GM18508 (cell line): ENCODE results near the gene RNF212.
"Not testable (repeated sequence)": the region's sequence is repeated elsewhere in the genome, so short reads cannot be mapped to it uniquely, and the experiment has no call there.

Source experiments
- ATAC-seq: cut with Tn5 transposase; IDR thresholded peaks from one replicate; pipeline ENCODE4 v1.9.1; 2021; ENCODE audit warnings: moderate number of reproducible peaks; ENCODE audit not compliant: insufficient read depth, unreplicated experiment

RNF212 gene

DNA sequence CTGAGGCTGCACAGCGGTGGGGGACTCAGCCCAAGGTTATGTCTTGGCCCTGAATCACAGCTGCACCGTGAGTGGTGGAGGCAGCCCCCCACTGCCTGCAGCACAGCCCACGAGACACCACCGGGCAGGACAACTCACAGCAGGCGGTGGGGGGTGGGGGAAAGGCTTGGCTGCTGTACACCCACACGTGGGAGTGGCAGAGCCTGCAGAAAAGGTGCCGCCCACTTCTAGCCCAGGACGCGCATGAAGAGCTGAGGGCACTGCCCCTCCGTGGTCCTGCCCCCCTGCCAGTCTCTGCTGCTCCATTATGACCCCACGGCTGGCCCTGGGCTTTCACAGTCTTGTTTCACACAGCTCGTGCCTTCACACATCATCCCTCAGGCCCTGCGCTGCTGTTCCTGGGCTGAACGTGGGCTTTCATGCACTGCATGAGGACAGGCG is 61.1 kb downstream of the RNF212 start:
- ATAC-seq = no peak

DNA sequence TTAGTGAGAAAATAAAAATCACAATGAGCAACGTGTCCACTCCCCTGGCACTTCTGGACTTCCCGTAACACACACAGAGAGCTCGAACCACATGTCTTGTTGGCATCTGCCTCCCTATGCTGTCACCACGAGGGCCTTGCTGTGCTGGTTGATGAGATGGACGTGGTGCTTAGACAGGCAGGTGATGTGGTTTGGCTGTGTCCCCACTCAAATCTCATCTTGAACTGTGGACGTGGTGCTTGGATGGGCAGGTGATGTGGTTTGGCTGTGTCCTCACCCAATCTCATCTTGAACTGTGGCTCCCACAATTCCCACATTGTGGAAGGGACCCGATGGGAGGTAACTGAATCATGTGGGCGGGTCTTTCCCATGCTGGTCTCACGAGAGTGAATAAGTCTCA is 61.9 kb downstream of the RNF212 start:
- ATAC-seq = no peak

DNA sequence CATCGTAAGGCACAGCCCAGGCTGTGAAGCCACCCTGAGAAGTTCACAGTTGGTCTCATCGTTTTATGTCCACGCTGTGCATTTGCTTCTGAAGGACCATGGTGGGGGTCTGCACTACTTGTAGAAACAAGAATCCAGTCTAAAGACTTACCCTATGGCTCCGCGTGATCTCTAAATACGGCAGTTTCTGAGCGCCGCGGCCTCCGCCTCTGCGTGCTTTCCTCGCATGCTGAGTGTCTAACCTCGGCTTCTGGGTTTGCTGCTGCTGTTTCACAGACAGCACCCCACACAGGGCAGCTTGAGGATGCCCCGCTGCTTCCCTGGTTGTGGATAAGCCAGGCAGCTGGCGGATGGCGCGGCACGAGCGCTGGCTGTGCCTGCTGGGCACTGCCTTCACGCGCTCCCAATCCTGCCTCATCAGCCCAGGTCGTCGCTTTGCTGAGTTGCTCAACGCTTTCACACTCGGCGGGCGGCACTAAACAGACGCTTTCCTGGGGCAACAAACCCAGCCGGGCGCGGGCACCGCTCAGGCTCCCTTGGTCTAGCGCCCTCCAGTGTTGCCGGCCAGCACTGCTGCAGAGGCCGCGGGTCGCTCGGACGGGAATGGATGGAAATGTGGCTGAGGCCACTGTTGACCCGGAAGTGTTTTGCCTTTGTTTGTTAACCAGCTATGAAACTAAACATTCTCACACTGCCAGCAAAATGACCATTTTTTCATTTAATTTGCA is 62.7 kb downstream of the RNF212 start:
- ATAC-seq = no peak

DNA sequence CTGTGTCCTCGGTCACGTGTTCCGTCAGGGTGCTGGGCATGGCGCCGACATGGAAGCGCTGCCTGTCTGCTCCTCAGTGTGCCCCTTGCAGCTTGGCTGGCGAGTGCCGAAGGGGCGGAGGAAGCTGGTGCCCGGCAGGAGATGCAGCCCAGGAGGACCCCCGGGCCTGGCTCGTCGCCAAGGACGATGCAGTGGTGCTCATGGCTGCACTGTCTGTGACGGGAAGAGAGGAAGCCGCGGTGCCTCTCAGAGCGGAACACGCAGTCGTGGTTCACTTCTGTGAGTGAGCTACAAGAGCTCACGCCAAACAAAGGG is 63.8 kb downstream of the RNF212 start:
- ATAC-seq = no peak

DNA sequence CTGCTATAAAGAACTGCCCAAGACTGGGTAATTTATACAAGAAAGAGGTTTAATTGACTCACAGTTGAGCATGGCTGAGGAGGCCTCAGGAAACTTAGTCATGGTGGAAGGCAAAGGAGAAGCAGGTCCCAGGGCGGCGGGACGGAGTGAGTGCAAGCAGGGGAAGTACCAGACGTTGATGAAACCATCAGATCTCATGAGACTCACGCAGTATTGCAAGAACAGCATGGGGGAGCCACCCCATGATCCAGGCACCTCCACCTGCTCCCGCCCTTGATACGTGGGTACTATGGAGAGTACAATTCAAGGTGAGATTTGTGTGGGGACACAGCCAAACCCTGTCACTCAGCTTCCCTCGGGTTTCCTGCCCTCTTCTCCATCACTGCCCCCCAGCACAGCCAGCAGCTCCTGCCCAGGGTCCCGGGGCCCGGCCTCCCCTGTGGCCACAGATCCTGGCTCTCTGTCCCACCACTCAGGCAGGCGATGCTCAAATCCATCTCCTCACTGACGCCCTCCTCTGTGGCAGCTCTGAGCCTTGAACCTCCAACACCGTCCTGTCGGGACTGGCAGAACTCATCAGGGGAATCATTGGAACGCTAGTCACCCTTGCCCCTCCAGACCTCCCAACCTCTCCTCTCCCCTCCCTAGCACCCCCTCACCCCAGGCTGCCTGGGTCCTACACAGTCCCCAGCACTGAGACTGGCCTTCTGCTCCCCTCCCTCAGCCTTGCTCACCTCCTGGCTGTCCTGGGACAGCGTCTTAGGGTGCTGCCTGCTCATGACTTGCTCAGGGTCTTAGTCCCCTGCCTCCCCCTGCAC is 64.4 kb downstream of the RNF212 start:
- no peak for ATAC-seq

DNA sequence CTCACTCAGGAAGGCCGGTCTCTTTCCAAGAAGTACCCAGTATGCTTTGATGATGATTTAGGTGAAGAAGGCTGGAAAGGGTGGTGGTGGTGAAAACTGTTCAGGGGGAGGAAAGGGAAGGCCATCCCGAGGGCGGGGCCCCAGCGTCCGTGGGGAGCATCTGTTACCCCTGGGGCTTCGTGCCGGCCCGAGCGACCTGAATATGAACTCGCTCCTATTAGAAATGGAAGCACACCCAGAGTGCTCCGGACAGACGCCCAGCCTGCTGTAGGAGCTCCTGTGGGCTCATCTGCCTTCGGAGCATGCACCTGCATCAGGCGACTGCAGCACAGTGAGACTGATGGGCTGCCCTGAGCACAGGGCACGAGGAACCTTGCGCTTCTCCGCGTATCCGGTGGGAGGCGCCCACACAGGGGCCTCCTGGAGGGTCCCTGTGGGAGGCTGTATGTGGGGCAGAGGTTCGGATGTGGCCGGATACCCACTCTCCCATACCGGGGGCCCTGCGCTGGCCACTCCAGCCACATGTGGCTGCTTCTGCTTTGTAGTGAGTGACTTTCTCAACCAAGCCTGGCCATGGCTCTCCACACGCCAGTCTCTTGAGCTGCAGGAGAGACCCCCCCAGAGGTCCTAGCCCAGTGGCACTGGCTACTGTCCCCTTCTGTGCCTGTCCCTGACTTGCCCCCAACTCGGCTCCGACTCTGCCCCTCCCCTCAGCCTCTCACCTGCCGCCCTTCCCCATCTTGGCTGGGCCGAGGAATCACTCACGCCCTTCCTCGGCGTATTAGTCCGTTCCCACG is 65.2 kb downstream of the RNF212 start:
- ATAC-seq = no peak

DNA sequence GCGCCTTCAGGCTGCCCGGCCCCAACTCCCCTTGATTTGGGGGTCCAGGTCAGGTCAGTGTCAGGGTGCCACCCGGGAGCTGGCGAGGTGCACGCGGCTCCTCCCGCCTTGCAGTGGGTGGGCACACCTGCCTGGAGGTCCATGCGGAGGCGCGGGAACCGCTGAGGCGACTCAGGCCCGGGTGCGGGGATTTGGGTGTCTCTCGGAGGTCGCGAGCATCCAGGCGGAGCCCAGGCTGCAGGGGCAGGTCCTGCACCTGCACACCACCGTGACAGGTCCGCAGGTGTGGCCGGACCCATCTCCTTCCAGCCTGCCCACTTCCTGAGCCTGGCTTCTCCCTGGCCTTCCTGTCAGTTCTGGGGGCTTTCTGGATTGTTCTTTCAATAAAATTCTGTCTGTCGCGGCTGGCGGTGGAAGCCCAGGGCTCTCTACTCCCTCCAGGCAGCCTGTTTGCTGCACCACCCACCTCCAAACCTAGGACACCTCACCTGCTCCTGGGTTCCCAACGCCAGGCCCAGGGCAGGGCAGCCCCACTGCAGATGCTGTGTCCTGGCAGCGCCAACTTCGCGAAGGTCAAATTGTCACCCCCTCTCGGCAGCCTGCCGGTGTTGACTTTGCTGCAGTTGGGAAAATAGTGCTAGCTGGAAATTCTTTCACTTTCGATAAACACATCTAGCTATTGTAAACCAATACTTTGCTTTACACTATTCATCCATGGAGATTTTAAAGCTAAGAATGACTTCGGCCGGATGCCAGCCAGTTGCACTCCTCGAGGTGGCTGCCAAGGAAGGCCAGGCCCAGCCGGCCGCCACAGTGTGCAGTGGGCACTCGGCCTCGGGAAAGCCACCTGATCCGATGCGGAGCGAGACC is 66.0 kb downstream of the RNF212 start:
- ATAC-seq = no peak

DNA sequence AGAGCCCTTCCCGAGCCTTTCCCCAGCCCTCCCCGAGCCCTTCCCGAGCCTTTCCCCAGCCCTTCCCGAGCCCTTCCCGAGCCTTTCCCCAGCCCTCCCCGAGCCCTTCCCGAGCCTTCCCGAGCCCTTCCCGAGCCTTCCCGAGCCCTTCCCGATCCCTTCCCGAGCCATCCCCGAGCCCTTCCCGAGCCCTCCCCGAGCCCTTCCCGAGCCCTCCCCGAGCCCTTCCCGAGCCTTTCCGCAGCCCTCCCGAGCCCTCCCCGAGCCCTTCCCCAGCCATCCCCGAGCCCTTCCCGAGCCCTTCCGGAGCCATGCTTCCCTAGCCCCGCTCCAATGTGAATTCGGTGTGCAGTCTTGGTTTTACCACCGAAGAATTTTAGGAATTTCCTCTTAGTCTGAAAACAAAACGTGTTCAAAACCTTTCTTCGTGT is 66.8 kb downstream of the RNF212 start:
- ATAC-seq = not testable (repeated sequence)

DNA sequence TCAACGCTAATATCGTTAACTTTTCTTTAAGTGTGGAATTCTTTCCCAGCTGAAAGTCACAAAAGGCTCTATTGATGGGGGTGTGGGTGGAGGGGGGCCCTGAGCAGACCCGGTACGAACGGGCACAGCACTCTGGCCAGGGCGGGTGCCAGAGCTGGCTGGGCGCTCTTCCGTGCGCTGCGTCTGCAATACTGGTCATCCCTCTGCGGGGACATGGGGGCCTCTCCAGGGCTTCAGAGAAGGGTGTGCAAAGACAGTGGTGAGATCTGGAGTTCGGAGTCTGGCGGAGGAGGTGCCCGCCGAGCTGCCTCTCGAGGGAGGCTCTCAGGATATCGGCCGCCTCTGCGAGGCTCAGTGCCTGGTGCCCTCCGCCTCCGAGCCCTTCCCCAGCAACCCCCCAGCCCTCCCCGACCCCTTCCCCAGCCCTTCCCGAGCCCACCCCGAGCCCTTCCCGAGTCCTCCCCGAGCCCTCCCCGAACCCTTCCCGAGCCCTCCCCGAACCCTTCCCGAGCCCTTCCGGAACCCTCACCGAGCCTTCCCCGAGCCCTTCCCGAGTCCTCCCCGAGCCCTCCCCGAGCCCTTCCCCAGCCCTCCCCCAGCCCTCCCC is 67.7 kb downstream of the RNF212 start:
- ATAC-seq = no peak

DNA sequence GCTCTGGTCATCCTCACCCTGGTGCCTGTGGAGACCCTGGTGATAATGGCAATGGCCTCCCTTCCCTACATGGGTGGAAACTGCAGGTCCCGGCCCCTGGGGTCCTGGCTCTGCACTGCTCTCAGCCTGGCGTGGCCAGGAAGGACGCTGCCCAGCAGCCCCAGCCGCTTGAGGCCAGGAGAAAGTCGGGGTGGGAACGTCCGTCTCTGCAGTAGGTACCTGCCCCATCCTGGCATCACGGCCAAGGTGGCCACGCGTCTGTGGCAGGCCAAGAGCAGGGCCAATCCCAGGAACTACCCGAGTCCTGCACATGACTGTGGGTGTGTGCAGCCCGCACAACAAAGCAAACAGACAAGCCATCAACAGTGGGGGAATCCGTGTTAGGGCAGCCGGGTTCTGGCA is 68.2 kb downstream of the RNF212 start:
- no peak for ATAC-seq

DNA sequence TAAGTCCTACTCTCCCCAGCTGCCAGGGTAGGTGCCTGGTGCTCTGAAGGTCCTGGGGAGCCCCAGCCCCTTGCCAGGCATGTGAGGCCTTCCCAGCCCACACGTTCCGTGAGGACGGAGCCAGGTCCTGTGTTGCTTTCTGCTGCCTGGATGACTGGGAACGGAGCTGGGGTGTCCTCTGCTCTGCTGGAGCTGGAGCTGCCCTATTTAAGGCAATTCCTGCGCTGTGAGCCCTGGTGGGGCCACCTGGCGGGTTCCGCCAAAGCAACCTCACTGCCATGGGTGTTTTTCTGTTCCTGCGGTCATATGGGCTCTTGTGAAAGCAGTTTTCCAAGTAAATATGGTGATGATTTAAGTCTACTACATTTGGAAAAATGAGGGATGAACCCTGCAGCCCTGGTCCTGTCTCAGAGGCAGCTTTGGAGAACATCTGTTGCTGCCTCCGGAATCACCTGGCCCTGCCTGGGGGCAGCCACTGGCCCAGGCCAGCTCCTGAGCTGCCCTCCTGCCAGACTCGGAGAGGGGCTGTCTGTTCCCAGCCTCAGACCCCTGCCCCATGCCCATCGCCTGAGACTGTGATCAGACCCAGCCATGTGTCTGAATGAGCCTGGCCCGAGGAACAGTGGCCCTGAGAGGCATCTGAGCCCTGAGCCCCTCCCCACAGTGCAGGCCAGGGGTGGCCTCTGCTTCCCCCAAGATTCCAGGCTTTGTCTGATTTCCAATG is 68.7 kb downstream of the RNF212 start:
- ATAC-seq = no peak

DNA sequence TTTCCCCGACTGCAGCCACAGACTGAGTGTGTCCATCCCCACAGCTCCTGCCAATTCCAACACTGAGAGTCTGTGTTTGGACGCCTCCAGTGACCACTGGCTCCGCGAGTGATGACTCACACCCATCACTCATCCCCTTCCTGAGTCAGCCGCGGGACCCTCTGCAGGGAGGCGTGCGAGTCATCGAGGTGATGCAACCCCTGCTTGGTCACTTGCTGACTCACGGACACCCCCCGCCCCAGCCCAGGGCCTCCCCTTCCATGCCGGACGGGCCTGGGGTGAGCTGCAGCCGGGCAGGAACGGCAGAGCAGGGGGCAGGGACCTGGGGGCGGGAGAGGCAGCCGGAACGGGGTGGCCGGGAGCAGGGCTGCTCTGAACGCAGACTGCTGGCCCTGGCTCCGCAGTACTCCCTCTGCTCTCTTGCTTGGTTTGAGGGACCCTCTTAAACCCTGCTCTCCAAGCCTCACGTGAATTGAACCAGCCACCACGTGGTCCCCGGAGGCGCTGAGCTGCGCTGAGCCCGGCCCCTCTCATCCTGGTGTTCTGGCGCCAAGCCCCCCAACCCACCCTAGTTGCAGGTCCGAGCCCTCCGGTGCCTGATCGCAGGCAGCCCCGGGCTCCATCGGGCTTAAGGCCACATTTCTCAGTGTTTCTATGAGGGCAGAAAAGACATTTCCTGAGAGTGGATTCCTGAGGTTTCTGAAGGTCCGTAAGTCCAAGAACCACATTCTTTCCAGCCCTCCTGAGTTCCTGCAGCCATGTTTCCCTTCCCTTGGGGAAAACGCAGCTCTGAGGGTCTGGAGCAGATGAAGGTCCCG is 69.5 kb downstream of the RNF212 start:
- no peak for ATAC-seq

DNA sequence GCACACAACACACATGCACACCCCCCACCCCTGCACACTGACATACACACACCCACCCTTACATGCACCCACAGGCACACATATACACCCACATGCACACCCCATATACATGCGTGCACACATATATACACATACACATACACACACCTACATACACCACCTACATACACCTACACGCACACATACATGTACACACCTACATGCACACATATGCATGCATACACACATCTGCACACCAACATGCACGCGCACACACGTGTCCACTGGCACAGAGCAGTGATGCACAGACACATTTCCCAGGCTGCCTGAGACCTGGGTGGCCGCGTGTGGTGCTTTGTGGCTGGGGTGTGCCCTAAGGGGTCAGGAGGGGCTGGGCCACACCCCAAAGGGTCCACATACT is 70.2 kb downstream of the RNF212 start:
- no peak for ATAC-seq

DNA sequence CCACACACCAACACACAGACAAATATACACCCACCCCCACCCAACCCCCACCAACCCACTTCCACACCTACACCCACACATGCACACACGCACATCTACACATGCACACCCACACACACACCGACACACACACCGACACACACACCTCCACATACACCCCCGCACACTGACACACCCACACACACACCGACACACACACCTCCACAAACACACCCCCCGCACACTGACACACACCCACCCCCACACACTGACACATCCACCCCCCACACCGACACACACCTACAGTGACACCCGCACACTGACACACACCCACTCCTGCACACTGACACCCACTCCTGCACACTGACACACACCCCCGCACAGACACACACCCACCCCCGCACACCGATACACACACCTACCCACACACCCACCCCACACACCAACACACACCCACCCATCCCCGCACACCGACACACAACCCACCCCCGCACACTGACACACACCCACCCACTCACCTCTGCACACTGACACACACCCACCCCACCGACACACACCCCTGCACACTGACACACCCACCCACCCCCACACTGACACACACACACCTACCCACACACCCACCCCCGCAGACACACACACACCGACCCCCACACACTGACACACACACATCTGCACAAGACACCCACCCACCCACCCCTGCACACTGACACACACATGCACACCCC is 70.9 kb downstream of the RNF212 start:
- no peak for ATAC-seq

DNA sequence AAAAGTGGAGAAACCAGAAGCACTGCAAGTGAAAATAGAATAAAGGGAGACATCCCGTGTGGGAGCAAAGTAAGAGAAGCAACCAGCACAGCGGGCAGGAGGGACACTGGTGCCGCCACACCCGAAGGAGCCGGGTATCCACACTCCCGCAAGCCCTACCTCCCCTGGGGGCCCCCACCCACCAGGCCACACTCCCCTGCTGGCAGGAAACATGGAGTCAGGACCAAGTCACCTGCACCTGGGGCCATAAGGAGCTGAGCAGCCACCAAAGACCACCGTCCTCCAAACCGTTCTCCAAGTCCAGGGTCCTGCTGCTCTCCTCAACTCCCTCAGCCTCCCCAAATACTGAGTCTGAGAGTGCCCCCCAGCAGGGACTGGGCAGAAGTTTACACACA is 71.4 kb downstream of the RNF212 start:
- no peak for ATAC-seq

DNA sequence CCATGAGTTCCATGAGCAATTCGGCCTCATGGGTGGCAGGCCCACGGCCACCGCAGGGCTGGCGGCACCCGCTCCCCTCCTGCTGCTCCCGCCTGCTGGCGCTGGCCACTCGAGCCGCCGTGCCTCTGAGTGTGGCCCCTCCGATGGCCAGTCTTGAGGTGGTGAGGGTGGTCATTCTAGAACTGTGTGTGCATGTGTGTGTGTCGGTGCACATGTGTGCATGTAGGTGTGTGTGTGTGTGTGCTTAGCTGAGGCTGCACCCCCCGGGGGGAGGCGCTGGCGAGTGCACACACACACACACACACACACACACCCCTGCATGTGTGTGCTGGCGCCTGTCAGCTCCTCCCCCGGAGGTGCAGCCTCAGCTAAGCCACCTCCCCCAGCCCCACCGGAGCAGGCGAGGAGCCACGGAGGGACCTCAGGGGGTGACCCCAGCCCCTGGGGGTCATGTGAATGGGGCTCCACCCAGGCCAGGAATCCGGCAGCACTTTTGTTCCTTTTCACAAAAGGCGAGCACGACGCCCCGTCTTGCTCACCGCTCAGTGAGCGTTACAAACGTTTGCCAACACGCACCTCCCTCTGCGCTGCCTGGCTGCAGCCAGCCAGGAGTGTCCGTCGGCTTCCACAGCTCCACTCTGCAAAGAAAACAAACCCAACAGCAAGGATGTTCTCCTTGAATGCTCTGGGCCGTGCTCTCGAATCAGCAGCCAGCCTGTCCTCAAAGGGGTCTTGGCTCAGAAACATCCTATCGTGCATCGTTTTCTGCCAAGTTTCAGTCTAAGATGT is 72.0 kb downstream of the RNF212 start:
- no peak for ATAC-seq
